ENCODE measurements around the gene FBXW8. TPM values are rescaled to one million over a fixed set of nuclear protein-coding genes. Genes with fewer than 3 reads are reported as not detected.

The FBXW8 gene
- total RNA-seq, 2 donors from 2014 or later, result 12.6 to 25.0 TPM

GRCh38 chr12:116996621-116997020, 85.9 kb downstream of the FBXW8 start:
- DNase-seq (ENCODE audit: low spot score) (no peak), ATAC-seq (ENCODE audit: insufficient number of reproducible peaks, low FRiP score, low read depth) (no peak)
- Histone ChIP-seq H3K4me3 (no peak overlapping the region), H3K27me3 (replicated peaks; ENCODE audit: insufficient read depth) (no peaks in the 10 kb centered on the region), H3K27ac (no peak overlapping the region), H3K36me3 (no peaks in the 10 kb centered on the region), H3K4me1 (ENCODE audit: control insufficient read depth in 1 of 2, low read depth in 2 of 2) (no peaks in the 10 kb centered on the region), H3K9me3 (no peaks in the 10 kb centered on the region)
- no peak for TF ChIP-seq CTCF (IDR thresholded peaks at IDR 0.05)

GRCh38 chr12:116999066-116999465, 88.3 kb downstream of the FBXW8 start:
- no peak for TF ChIP-seq CTCF (IDR thresholded peaks at IDR 0.05)
- no peaks in the 10 kb centered on the region for H3K9me3 ChIP-seq
- H3K36me3 ChIP-seq, result no peaks in the 10 kb centered on the region

GRCh38 chr12:117000316-117000715, 89.6 kb downstream of the FBXW8 start:
- Histone ChIP-seq H3K9me3 (no peaks in the 10 kb centered on the region), H3K4me3 (no peak overlapping the region), H3K27me3 (replicated peaks; ENCODE audit: insufficient read depth) (no peaks in the 10 kb centered on the region), H3K27ac (no peak overlapping the region), H3K36me3 (peaks cover 5% of the 10 kb centered on the region), H3K4me1 (ENCODE audit: control insufficient read depth in 1 of 2, low read depth in 2 of 2) (no peaks in the 10 kb centered on the region)
- no peak for DNase-seq (ENCODE audit: low spot score)
- TF ChIP-seq CTCF (IDR thresholded peaks at IDR 0.05), result no peak
- ATAC-seq (ENCODE audit: insufficient number of reproducible peaks, low FRiP score, low read depth), result no peak

More at GRCh38 chr12:116999066-116999465, 88.3 kb downstream of the FBXW8 start:
- Histone ChIP-seq H3K4me1 (ENCODE audit: control insufficient read depth in 1 of 2, low read depth in 2 of 2) (no peaks in the 10 kb centered on the region), H3K4me3 (no peak overlapping the region), H3K27ac (no peak overlapping the region), H3K27me3 (replicated peaks; ENCODE audit: insufficient read depth) (no peaks in the 10 kb centered on the region)
- ATAC-seq (ENCODE audit: insufficient number of reproducible peaks, low FRiP score, low read depth) (no peak), DNase-seq (ENCODE audit: low spot score) (no peak)

GRCh38 chr12:117002051-117002817, 91.5 kb downstream of the FBXW8 start:
- DNase-seq (ENCODE audit: low spot score), result no peak
- H3K27ac ChIP-seq, result no peak overlapping the region
- no peaks in the 10 kb centered on the region for H3K4me1 ChIP-seq (ENCODE audit: control insufficient read depth in 1 of 2, low read depth in 2 of 2)
- ATAC-seq (ENCODE audit: insufficient number of reproducible peaks, low FRiP score, low read depth), result no peak
- peaks cover 19% of the 10 kb centered on the region for H3K36me3 ChIP-seq
- no peak for TF ChIP-seq CTCF (IDR thresholded peaks at IDR 0.05)
- no peaks in the 10 kb centered on the region for H3K27me3 ChIP-seq (replicated peaks; ENCODE audit: insufficient read depth)
- H3K4me3 ChIP-seq, result no peak overlapping the region
- H3K9me3 ChIP-seq, result no peaks in the 10 kb centered on the region

- DNase-seq (ENCODE audit: low spot score) (no peak), ATAC-seq (ENCODE audit: insufficient number of reproducible peaks, low FRiP score, low read depth) (no peak)
- Histone ChIP-seq H3K4me1 (ENCODE audit: control insufficient read depth in 1 of 2, low read depth in 2 of 2) (no peaks in the 10 kb centered on the region), H3K4me3 (no peak overlapping the region), H3K27ac (no peak overlapping the region), H3K36me3 (peaks cover 23% of the 10 kb centered on the region), H3K27me3 (replicated peaks; ENCODE audit: insufficient read depth) (no peaks in the 10 kb centered on the region), H3K9me3 (no peaks in the 10 kb centered on the region)
- no peak for TF ChIP-seq CTCF (IDR thresholded peaks at IDR 0.05)
These were observed 93.2 kb downstream of the FBXW8 start for GRCh38 chr12:117003883-117004404.

Measured in thoracic aorta (tissue), 2 donors.